Tibial nerve (tissue), 4 donors: ENCODE data around the gene PATL2. TPM values are rescaled to one million over a fixed set of nuclear protein-coding genes. Genes with fewer than 3 reads are reported as not detected.
"Not testable (repeated sequence)": the region's sequence is repeated elsewhere in the genome, so short reads cannot be mapped to it uniquely, and the experiment has no call there.

Source experiments
- DNase-seq, 2 donors: peaks; one replicate each; pipeline ENCODE4 v3.0.0-alpha.2; 2019; ENCODE audit warnings: low spot score in 2 of 2
- H3K27ac ChIP-seq, 4 donors: fragments of 200-600 bp; sonication (generic) in 3 of 4; one replicate each; pipeline ENCODE4 v1.5.1; 2017 to 2019; ENCODE audit warnings: mild to moderate bottlenecking in 1 of 4
- H3K27me3 ChIP-seq, 2 donors: fragments of 200-600 bp; sonication (generic) in 1 of 2; one replicate each; pipeline versions ENCODE4 v1.5.1 to v1.6.0; 2017 to 2019
- H3K36me3 ChIP-seq, 3 donors: fragments of 200-600 bp; sonication (generic); one replicate each; pipeline ENCODE4 v1.5.1; 2018 to 2019
- H3K4me1 ChIP-seq, 4 donors: fragments of 200-600 bp; sonication (generic) in 3 of 4; one replicate each; pipeline ENCODE4 v1.5.1; 2017 to 2019
- H3K4me3 ChIP-seq, 4 donors: fragments of 200-600 bp; sonication (generic) in 3 of 4; one replicate each; pipeline ENCODE4 v1.5.1; 2017 to 2019; ENCODE audit warnings: mild to moderate bottlenecking in 1 of 4, moderate library complexity in 1 of 4
- H3K9me3 ChIP-seq, 4 donors: fragments of 200-600 bp; sonication (generic) in 3 of 4; one replicate each; pipeline ENCODE4 v1.5.1; 2017 to 2019
- EP300 ChIP-seq, 2 donors: sonication (generic); formaldehyde crosslinking; IDR thresholded peaks; one replicate each; pipeline ENCODE4 v1.6.1; 2017; ENCODE audit warnings: antibody characterized with exemption in 2 of 2, mild to moderate bottlenecking in 1 of 2
- POLR2A ChIP-seq, 2 donors: fragments of 450-650 bp; IDR thresholded peaks; one replicate each; pipeline ENCODE4 v1.6.1; 2017; ENCODE audit warnings: antibody characterized with exemption in 2 of 2, mild to moderate bottlenecking in 2 of 2, moderate library complexity in 2 of 2
- WGBS, 2 donors: methylation state at CpG; one replicate each; pipeline ENCODE4 v1.1.5; 2018; 5-methylcytosine and 5-hydroxymethylcytosine counted together
- total RNA-seq, 4 donors: library from RNA; depleted of rRNA; stranded (reverse); fragments of >200 nt; gene quantifications; one replicate each; pipeline ENCODE4 v1.1.0, GENCODE V29; 2016
- TF ChIP-seq, protein P1 (sequence below), 5 experiments: fragments of 200-600 bp in 3 of 5; fragments of 450-650 bp in 2 of 5; sonication (generic) in 3 of 5; IDR thresholded peaks; one replicate each; pipeline ENCODE4 v1.5.1; 2016 to 2019; ENCODE audit warnings: antibody characterized with exemption in 5 of 5, mild to moderate bottlenecking in 3 of 5, moderate library complexity in 2 of 5

Gene PATL2
- total RNA-seq, 4 donors from 2014 or later = 0.30 to 0.98 (median 0.86) TPM

GRCh38 chr15:44641651-44642050 lies 69.5 kb downstream of the PATL2 start:
- TF ChIP-seq, protein P1, sequence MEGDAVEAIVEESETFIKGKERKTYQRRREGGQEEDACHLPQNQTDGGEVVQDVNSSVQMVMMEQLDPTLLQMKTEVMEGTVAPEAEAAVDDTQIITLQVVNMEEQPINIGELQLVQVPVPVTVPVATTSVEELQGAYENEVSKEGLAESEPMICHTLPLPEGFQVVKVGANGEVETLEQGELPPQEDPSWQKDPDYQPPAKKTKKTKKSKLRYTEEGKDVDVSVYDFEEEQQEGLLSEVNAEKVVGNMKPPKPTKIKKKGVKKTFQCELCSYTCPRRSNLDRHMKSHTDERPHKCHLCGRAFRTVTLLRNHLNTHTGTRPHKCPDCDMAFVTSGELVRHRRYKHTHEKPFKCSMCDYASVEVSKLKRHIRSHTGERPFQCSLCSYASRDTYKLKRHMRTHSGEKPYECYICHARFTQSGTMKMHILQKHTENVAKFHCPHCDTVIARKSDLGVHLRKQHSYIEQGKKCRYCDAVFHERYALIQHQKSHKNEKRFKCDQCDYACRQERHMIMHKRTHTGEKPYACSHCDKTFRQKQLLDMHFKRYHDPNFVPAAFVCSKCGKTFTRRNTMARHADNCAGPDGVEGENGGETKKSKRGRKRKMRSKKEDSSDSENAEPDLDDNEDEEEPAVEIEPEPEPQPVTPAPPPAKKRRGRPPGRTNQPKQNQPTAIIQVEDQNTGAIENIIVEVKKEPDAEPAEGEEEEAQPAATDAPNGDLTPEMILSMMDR (IDR thresholded peaks at IDR 0.05) = no peak
- TF ChIP-seq EP300 (IDR thresholded peaks at IDR 0.05) = no peak
- TF ChIP-seq POLR2A (IDR thresholded peaks at IDR 0.05) = no peak
- Histone ChIP-seq H3K9me3 (no peaks in the 10 kb centered on the region), H3K27ac (no peak overlapping the region), H3K36me3 (peaks cover 2 to 71% (median 4%) of the 10 kb centered on the region in 3 donors), H3K4me1 (peaks cover 0 to 11% (median 0%) of the 10 kb centered on the region in 4 donors), H3K27me3 (no peaks in the 10 kb centered on the region), H3K4me3 (no peak overlapping the region)
- DNase-seq = no peak
- WGBS, 2 donors = 86% methylated on average over 4 of the region's 4 CpGs

GRCh38 chr15:44636976-44637375 lies 74.1 kb downstream of the PATL2 start:
- peaks cover 2 to 82% (median 10%) of the 10 kb centered on the region in 3 donors for H3K36me3 ChIP-seq

DNA sequence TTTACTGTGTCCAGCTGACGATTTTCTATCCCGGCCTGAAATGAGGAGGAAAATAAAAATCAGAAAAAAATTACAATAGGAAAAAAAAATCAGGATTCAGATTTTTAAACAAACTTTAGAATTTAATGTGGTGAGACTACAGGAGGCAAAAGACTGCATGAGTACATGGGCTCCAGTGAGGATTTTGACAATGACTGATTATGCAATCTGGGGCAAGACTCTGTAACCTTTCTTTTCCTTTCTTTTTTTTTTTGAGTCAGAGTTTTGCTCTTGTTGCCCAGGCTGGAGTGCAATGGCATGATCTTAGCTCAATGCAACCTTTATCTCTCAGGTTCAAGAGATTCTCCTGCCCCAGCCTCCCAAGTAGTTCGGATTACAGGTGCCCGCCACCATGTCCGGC lies 77.5 kb downstream of the PATL2 start:
- Histone ChIP-seq H3K4me1 (no peaks in the 10 kb centered on the region), H3K9me3 (no peaks in the 10 kb centered on the region), H3K36me3 (peaks cover 2 to 90% (median 14%) of the 10 kb centered on the region in 3 donors), H3K27me3 (no peaks in the 10 kb centered on the region), H3K27ac (no peak overlapping the region), H3K4me3 (no peak overlapping the region)
- WGBS, 2 donors = 91 to 93% methylated on average over 5 of the region's 5 CpGs
- DNase-seq = no peak
- no peak for TF ChIP-seq EP300 (IDR thresholded peaks at IDR 0.05)
- TF ChIP-seq, protein P1 (IDR thresholded peaks at IDR 0.05) = no peak

More at GRCh38 chr15:44636976-44637375, 74.1 kb downstream of the PATL2 start:
- no peaks in the 10 kb centered on the region for H3K27me3 ChIP-seq
- H3K9me3 ChIP-seq = no peaks in the 10 kb centered on the region
- H3K4me3 ChIP-seq = no peak overlapping the region
- H3K4me1 ChIP-seq = no peaks in the 10 kb centered on the region
- H3K27ac ChIP-seq = no peak overlapping the region
- WGBS, 2 donors = 80 to 81% methylated on average over 1 of the region's 1 CpG
- DNase-seq = no peak
- TF ChIP-seq POLR2A (IDR thresholded peaks at IDR 0.05) (no peak), EP300 (IDR thresholded peaks at IDR 0.05) (no peak)
- TF ChIP-seq, protein P1 (IDR thresholded peaks at IDR 0.05) = no peak

DNA sequence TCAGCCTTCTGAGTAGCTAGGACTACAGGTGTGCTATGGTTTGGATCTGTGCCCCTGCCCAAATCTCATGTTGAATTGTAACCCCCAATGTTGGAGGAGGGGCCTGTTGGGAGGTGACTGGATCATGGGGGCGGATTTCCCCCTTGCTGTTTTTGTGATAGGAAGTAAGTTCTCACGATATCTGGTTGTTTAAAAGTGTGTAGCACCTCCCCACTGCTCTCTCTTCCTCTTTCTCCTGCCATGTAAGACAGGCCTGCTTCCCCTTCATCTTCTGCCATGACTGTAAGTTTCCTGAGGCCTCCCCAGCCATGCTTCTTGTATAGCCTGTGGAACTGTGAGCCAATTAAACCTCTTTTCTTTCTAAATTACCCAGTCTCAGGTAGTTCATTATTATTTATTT lies 85.8 kb downstream of the PATL2 start:
- not testable (repeated sequence) for H3K4me1 ChIP-seq, H3K27me3 ChIP-seq, H3K9me3 ChIP-seq, H3K27ac ChIP-seq, H3K4me3 ChIP-seq, DNase-seq
- H3K36me3 ChIP-seq = peaks cover 5 to 99% (median 10%) of the 10 kb centered on the region in 3 donors
- WGBS, 2 donors = 96% methylated on average over 2 of the region's 2 CpGs

DNA sequence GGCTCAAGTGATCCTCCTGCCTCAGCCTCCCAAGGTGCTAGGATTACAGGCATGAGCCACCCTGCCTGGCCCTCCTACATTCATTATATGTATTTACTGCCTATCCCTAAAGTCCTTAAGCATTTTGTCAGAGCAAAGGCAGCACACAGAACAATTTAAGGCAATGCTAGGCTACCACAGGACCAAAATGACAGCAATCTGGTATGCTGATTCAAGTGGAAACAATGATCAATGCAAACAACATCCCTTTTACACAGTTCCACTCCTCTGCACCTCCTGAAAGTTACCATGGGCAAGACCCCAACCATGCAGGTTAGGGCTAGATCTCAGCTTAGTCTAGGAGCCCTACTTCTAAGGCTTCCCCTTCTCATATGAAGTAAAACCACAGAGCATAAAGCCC lies 87.9 kb downstream of the PATL2 start:
- Histone ChIP-seq H3K36me3 (peaks cover 5 to 99% (median 7%) of the 10 kb centered on the region in 3 donors), H3K4me1 (no peaks in the 10 kb centered on the region), H3K27me3 (no peaks in the 10 kb centered on the region), H3K9me3 (no peaks in the 10 kb centered on the region), H3K4me3 (no peak overlapping the region), H3K27ac (no peak overlapping the region)
- no peak for DNase-seq
- no peak for TF ChIP-seq POLR2A (IDR thresholded peaks at IDR 0.05)
- TF ChIP-seq, protein P1 (IDR thresholded peaks at IDR 0.05) = no peak

DNA sequence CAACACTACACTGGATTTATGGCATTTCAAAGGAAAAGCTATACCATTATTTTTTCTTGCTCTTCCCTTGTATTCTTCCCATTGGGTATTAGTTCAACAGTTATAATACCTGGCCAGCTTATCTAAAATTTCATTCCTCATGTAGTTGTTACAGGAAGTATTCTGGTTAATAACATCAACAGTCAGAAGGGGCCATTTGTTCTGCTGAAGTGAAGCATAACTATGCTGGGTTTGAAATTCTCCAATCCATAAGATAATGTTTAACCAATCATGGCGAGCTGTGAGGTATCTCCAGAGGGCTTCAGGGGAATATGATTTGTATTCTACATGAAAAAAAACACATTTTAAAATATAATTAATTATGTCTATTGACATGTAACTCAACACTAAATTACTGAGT lies 91.0 kb downstream of the PATL2 start:
- 97 to 100% methylated on average over 1 of the region's 1 CpG for WGBS, 2 donors
- TF ChIP-seq POLR2A (IDR thresholded peaks at IDR 0.05) (no peak), EP300 (IDR thresholded peaks at IDR 0.05) (no peak)
- TF ChIP-seq, protein P1 (IDR thresholded peaks at IDR 0.05) = no peak
- no peak overlapping the region for H3K27ac ChIP-seq
- no peak for DNase-seq
- H3K36me3 ChIP-seq = peaks cover 0 to 100% (median under 1%) of the 10 kb centered on the region in 3 donors
- H3K4me1 ChIP-seq = no peaks in the 10 kb centered on the region
- H3K27me3 ChIP-seq = no peaks in the 10 kb centered on the region
- no peak overlapping the region for H3K4me3 ChIP-seq
- H3K9me3 ChIP-seq = no peaks in the 10 kb centered on the region
